ENCODE data around the gene COX4I1.

DNA sequence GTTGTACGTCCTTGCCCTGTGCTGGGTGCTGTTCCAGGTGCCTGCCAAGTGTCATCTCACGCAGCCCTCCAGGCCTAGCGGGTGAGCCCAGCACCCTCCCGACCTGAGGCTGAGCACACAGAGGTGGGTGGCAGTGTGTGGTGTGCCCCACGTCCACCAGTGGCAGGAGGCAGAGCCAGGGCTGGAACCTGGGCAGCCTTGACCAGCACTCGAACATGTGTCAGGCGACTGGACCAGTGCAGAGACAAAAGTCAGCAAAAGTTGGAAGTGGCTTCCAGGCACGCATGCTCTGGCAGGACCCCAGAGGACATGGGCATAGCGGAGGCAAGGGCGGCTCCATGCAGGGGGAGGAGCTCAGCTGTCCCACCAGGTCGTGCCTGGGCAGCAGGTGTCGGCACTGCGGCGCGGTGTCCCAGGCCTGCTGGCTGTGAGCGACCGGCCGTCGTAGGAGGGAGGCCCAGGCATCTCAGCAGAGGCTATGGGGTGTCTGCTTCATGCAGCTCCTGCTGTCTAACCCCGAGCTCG is 35.8 kb downstream of the COX4I1 start:
- TF ChIP-seq BHLHE40 (IDR thresholded peaks at IDR 0.05; ENCODE audit: borderline replicate concordance) (no peak), NFRKB (IDR thresholded peaks at IDR 0.05) (no peak), SP1 (IDR thresholded peaks at IDR 0.05) (no peak), FOXM1 (IDR thresholded peaks at IDR 0.05; ENCODE audit: borderline replicate concordance) (no peak), FOXK2 (IDR thresholded peaks at IDR 0.05) (no peak), LEF1 (IDR thresholded peaks at IDR 0.05; ENCODE audit: borderline replicate concordance) (no peak), FOXA1 (IDR thresholded peaks at IDR 0.05) (no peak), HDGF (IDR thresholded peaks at IDR 0.05; ENCODE audit: borderline replicate concordance) (no peak), L3MBTL2 (conservative IDR thresholded peaks at IDR 0.05) (no peak), ZNF384 (IDR thresholded peaks at IDR 0.05) (no peak), TARDBP (IDR thresholded peaks at IDR 0.05) (no peak), SUZ12 (IDR thresholded peaks at IDR 0.05) (no peak)
- TF ChIP-seq, protein P1, sequence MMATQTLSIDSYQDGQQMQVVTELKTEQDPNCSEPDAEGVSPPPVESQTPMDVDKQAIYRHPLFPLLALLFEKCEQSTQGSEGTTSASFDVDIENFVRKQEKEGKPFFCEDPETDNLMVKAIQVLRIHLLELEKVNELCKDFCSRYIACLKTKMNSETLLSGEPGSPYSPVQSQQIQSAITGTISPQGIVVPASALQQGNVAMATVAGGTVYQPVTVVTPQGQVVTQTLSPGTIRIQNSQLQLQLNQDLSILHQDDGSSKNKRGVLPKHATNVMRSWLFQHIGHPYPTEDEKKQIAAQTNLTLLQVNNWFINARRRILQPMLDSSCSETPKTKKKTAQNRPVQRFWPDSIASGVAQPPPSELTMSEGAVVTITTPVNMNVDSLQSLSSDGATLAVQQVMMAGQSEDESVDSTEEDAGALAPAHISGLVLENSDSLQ (IDR thresholded peaks at IDR 0.05) = no peak

Data from HEK293T (cell line).